Measurements from ENCODE around the gene COL9A1.
"Not testable (repeated sequence)": the region's sequence is repeated elsewhere in the genome, so short reads cannot be mapped to it uniquely, and the experiment has no call there.

Gene COL9A1

DNA sequence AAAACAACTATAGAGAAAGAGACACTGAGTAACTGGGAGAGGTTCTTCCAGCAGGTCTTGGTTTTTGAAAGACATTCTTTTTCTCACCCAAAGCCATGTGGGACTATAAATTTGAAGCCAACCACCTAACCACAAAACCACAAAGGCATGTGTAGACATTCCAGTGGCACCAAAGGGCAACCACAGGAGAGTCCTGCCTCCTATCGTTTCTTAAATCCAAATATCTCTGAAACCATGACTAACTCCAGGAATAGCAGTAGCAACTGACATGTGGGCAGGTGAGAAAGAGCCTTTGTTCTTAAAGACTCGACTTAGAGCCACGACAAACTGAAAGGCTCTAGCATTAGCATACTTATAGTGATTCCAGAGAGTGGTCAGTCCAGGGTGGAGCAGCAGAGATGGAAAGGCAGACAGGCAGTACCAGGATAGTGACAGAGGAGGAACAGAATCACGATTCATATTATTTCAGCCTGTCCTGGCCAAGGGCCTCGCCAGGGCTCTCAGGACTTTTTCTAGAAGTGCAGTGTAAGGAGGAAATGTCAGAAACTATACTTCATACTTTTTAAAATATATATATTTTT, 9.4 kb upstream of the COL9A1 start:
- Histone ChIP-seq H3K4me1 (ENCODE audit: insufficient read depth, low read length) (peaks cover 4% of the 10 kb centered on the region), H3K9me3 (ENCODE audit: low read length) (no peaks in the 10 kb centered on the region), H3K4me3 (ENCODE audit: low read length) (no peak overlapping the region), H2AFZ (ENCODE audit: low read depth, low read length) (no peak overlapping the region), H3K27me3 (ENCODE audit: insufficient read depth, low read length) (no peaks in the 10 kb centered on the region), H3K36me3 (ENCODE audit: insufficient read depth, low read length) (no peaks in the 10 kb centered on the region)

DNA sequence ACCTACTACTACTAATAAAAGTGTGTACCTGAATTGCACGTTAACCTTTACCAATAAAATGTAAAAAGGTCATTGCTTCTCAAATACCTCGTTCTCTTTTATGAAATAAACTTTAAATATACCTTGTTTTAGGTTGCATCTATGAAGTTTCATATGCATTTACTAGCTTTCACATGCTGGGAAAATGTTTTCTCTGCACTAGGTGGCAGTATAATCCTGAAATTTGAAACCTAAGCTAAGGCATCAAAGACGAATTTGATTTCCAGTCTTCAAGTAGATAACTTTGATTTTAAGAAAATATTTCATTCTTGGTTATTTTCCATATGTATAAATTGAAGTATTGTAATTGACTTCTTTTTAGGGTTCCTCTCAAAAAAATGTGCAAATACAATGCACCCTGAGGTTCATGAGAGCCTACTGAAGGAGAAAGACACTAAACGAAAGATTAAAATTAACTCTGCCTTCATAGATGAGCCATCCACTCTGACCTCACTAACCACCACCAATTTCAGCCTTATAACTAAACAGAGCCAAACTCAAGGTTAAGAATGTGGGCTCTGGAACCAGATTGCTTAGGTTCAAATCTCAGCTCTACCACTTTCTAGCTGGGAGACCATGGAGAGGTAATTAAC, 7.3 kb upstream of the COL9A1 start:
- Histone ChIP-seq H3K27me3 (ENCODE audit: insufficient read depth, low read length) (no peaks in the 10 kb centered on the region), H2AFZ (ENCODE audit: low read depth, low read length) (no peak overlapping the region), H3K36me3 (ENCODE audit: insufficient read depth, low read length) (no peaks in the 10 kb centered on the region), H3K4me3 (ENCODE audit: low read length) (no peak overlapping the region), H3K9me3 (ENCODE audit: low read length) (no peaks in the 10 kb centered on the region), H3K4me1 (ENCODE audit: insufficient read depth, low read length) (peaks cover 4% of the 10 kb centered on the region)

DNA sequence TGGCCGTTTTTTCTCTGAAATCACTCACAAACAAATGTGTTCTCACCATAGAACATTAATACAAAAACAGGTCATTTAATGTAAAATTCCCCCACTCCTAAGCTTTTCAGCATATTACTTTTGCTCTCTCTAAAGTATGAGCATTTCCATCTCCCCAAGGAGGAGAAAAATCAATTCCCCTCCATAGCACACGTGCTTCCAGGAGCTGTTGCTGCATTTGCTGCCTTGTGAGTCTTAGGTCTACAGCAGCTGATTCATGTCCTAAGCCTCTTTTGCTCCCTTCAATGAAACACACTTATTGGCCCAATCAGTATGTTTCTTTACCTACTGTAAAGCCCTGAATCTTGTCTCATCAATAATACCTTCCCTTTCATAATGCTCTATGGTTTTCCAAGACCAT, 6.4 kb upstream of the COL9A1 start:
- Histone ChIP-seq H3K27me3 (ENCODE audit: insufficient read depth, low read length) (no peaks in the 10 kb centered on the region), H3K36me3 (ENCODE audit: insufficient read depth, low read length) (no peaks in the 10 kb centered on the region), H3K4me3 (ENCODE audit: low read length) (no peak overlapping the region), H2AFZ (ENCODE audit: low read depth, low read length) (no peak overlapping the region), H3K4me1 (ENCODE audit: insufficient read depth, low read length) (peaks cover 2% of the 10 kb centered on the region), H3K9me3 (ENCODE audit: low read length) (no peaks in the 10 kb centered on the region)

DNA sequence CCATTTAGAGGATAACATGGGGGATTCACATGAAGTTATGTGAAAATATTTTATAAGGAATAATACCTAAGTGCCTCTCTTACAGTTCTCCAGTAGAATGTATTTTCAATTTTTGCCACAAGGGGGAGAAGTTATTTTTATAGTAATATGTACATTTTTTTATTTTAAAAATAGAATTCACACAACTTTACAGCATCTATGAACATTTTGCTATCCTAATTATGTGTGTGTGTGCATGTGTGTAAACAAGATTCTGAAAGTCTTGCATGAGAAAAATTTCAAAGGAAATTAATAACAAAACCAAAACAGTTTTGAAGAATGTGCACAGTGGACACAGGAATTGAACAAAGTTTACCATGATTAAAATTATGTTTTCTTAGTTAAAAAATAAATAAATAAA, 5.3 kb upstream of the COL9A1 start:
- H2AFZ ChIP-seq (ENCODE audit: low read depth, low read length); H3K27me3 ChIP-seq (ENCODE audit: insufficient read depth, low read length); H3K4me1 ChIP-seq (ENCODE audit: insufficient read depth, low read length); H3K9me3 ChIP-seq (ENCODE audit: low read length); H3K36me3 ChIP-seq (ENCODE audit: insufficient read depth, low read length); H3K4me3 ChIP-seq (ENCODE audit: low read length): not testable (repeated sequence)

DNA sequence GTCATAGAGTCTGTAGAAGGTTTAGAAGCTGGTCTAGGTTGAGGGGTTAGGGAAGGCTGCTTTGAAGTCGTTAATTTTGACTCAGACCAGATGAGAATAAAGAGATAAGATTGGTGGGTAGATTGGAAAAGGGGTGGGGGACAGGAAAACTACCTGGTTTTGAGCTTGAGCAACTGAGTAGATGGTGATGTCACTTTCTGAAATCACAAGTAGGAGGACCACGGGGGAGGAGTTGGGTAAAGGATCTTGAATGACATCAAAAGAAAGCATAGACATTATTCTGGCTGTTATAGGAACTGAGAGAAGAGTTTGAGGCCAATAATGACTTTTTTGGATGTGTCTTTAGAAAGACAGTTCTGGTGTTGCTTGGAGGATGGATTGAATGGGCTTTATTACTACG, 4.1 kb upstream of the COL9A1 start:
- Histone ChIP-seq H2AFZ (ENCODE audit: low read depth, low read length) (no peak overlapping the region), H3K4me3 (ENCODE audit: low read length) (no peak overlapping the region), H3K4me1 (ENCODE audit: insufficient read depth, low read length) (no peaks in the 10 kb centered on the region), H3K36me3 (ENCODE audit: insufficient read depth, low read length) (no peaks in the 10 kb centered on the region), H3K27me3 (ENCODE audit: insufficient read depth, low read length) (no peaks in the 10 kb centered on the region), H3K9me3 (ENCODE audit: low read length) (no peaks in the 10 kb centered on the region)

DNA sequence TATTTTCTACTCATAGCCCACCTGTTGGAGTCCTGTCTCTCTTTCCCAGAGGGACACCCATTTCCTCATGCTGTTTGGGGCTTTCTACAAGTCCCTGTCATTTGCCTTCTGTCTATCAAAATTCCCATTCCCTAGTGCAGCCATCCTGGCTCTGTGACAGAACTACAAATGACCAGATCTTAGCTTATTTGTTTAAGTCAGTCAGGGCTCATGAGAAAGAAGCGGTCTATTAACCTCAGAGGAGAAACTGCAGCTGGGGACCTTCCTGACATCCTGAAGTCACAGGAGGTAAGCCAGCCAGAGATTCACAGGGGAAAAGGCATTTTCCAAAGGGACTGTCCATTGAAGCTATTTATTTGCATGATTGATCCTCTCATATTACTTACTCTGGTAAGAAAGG, 1.7 kb upstream of the COL9A1 start:
- H3K27me3 ChIP-seq (ENCODE audit: insufficient read depth, low read length) = no peaks in the 10 kb centered on the region

DNA sequence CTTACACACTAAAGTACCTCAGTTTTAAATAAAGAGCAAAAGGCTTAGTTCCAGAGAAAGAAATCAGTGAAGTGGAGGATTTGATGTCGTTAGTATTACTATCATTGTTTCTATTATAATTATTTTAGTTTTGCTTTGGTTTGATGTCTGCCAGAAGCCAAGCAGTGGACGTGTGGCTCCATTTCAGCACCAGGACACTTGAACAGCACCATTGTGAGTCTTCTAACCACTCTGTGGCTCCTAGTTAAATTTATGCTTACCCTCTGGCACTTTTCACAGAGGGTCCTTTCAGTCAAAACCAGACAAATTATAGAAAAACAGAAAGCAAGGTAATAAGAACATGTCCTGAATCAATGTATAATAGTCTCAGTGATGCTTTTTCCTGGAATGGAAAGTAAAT, 3.4 kb downstream of the COL9A1 start:
- Histone ChIP-seq H3K36me3 (ENCODE audit: insufficient read depth, low read length) (no peaks in the 10 kb centered on the region), H3K27me3 (ENCODE audit: insufficient read depth, low read length) (no peaks in the 10 kb centered on the region), H3K4me1 (ENCODE audit: insufficient read depth, low read length) (no peaks in the 10 kb centered on the region), H3K4me3 (ENCODE audit: low read length) (no peak overlapping the region), H2AFZ (ENCODE audit: low read depth, low read length) (no peak overlapping the region), H3K9me3 (ENCODE audit: low read length) (no peaks in the 10 kb centered on the region)

More for the DNA sequence above, 1.7 kb upstream of the COL9A1 start:
- no peak overlapping the region for H2AFZ ChIP-seq (ENCODE audit: low read depth, low read length)
- no peaks in the 10 kb centered on the region for H3K9me3 ChIP-seq (ENCODE audit: low read length)
- H3K4me3 ChIP-seq (ENCODE audit: low read length) = no peak overlapping the region
- no peaks in the 10 kb centered on the region for H3K4me1 ChIP-seq (ENCODE audit: insufficient read depth, low read length)
- H3K36me3 ChIP-seq (ENCODE audit: insufficient read depth, low read length) = no peaks in the 10 kb centered on the region

DNA sequence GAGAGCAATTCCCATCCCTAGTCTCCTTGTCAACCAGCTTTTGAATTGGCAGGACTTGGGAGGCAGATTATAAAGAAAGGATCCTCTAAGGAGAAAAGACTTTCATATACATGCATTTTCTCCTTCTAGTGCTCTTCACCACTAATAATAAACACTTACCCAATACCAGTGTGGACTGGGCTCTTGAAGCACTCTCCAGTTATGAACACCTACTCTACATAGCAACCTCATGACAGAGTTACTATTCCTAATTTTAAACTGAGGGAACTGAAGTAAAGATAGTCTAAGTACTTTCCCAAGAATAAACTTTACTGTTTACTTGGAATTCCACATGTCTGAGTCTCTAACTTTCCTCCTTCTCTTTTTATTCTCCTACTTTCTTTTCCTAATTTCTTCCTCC, 4.8 kb downstream of the COL9A1 start:
- Histone ChIP-seq H3K36me3 (ENCODE audit: insufficient read depth, low read length) (no peaks in the 10 kb centered on the region), H3K27me3 (ENCODE audit: insufficient read depth, low read length) (no peaks in the 10 kb centered on the region), H3K4me3 (ENCODE audit: low read length) (no peak overlapping the region), H2AFZ (ENCODE audit: low read depth, low read length) (no peak overlapping the region), H3K9me3 (ENCODE audit: low read length) (no peaks in the 10 kb centered on the region), H3K4me1 (ENCODE audit: insufficient read depth, low read length) (no peaks in the 10 kb centered on the region)

DNA sequence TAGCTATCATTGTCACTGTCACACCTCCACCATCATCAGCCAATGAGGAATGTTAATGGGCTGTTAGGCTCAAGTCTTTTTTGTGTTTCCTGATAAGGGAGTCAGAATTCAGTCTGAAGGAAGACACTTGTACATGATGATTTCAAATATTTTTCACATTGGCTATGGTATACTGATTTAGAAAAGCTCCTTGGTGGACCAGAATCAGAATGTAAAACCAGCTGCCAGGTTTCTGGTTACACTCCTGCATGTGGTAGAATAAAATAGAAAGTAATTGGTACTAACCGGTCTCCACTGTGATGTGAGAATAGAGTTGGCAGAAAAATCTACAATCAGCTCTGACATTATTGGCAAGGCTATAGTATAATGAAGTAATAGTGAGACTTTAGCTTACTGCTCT, 10.7 kb downstream of the COL9A1 start:
- H3K4me1 ChIP-seq (ENCODE audit: insufficient read depth, low read length) = no peaks in the 10 kb centered on the region
- no peak overlapping the region for H3K4me3 ChIP-seq (ENCODE audit: low read length)
- H3K36me3 ChIP-seq (ENCODE audit: insufficient read depth, low read length) = no peaks in the 10 kb centered on the region
- no peaks in the 10 kb centered on the region for H3K9me3 ChIP-seq (ENCODE audit: low read length)
- H3K27me3 ChIP-seq (ENCODE audit: insufficient read depth, low read length) = no peaks in the 10 kb centered on the region
- no peak overlapping the region for H2AFZ ChIP-seq (ENCODE audit: low read depth, low read length)

DNA sequence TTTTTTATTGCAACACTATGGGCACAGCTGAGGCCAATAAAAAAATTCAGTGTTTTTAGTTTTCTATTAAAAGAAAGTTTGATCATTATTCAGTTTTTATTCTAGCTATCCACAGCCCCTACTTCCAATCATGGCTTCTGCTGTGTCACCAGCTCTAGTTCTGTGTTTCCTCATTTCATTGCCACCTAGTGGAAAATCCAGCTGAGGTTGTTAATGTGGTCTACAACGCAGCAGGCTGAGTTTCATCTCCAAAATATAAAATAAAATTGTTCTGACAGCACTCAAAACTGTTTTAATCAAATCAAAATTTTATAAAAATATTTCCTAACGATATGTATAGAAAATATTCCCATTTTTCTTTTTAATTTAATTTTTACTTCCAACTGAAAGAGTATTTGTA, 13.6 kb downstream of the COL9A1 start:
- Histone ChIP-seq H3K9me3 (ENCODE audit: low read length) (no peaks in the 10 kb centered on the region), H3K36me3 (ENCODE audit: insufficient read depth, low read length) (no peaks in the 10 kb centered on the region), H3K27me3 (ENCODE audit: insufficient read depth, low read length) (no peaks in the 10 kb centered on the region), H3K4me3 (ENCODE audit: low read length) (no peak overlapping the region), H2AFZ (ENCODE audit: low read depth, low read length) (no peak overlapping the region), H3K4me1 (ENCODE audit: insufficient read depth, low read length) (no peaks in the 10 kb centered on the region)

DNA sequence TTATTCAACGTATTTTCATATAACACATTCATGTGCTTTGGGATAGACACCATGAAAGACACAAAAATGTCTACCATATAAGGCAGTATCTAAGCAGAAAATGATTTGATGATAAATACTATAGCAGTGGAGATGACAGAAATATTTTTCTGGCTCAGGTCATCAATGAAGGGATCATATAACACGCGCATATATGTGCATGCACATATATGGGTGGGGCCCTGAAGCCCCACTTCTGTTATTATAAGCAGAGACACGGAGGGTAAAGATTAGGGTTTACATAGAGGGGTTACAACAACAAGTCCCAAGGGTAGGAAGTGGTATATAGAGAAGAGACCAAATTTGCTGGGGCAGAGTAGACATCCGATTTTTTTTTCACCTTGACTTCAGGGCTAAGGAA, 16.0 kb downstream of the COL9A1 start:
- H3K27me3 ChIP-seq (ENCODE audit: insufficient read depth, low read length) = no peaks in the 10 kb centered on the region
- peaks cover 2% of the 10 kb centered on the region for H3K4me1 ChIP-seq (ENCODE audit: insufficient read depth, low read length)
- H3K36me3 ChIP-seq (ENCODE audit: insufficient read depth, low read length) = no peaks in the 10 kb centered on the region
- no peaks in the 10 kb centered on the region for H3K9me3 ChIP-seq (ENCODE audit: low read length)
- no peak overlapping the region for H3K4me3 ChIP-seq (ENCODE audit: low read length)
- H2AFZ ChIP-seq (ENCODE audit: low read depth, low read length) = no peak overlapping the region

DNA sequence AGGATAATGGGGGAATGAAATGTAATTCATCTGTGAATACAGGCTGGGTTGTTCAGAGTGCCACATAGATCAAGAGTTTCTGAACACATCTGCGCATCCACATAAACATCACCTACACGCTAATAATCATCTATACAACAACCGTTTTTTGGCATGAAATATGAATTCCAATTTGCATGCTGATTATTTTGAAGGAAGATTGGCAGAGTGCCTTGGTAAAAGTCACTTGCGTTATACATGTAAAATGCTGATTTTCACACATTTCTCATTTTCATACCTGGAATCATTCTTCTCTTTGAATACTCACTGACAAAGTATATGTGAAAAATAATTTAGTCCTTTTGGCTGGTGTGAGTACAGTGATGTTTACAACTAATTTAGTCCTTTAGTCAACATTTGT, 17.7 kb downstream of the COL9A1 start:
- no peaks in the 10 kb centered on the region for H3K36me3 ChIP-seq (ENCODE audit: insufficient read depth, low read length)
- H3K4me1 ChIP-seq (ENCODE audit: insufficient read depth, low read length) = peaks cover 2% of the 10 kb centered on the region
- no peak overlapping the region for H3K4me3 ChIP-seq (ENCODE audit: low read length)
- no peak overlapping the region for H2AFZ ChIP-seq (ENCODE audit: low read depth, low read length)
- no peaks in the 10 kb centered on the region for H3K27me3 ChIP-seq (ENCODE audit: insufficient read depth, low read length)
- H3K9me3 ChIP-seq (ENCODE audit: low read length) = no peaks in the 10 kb centered on the region

DNA sequence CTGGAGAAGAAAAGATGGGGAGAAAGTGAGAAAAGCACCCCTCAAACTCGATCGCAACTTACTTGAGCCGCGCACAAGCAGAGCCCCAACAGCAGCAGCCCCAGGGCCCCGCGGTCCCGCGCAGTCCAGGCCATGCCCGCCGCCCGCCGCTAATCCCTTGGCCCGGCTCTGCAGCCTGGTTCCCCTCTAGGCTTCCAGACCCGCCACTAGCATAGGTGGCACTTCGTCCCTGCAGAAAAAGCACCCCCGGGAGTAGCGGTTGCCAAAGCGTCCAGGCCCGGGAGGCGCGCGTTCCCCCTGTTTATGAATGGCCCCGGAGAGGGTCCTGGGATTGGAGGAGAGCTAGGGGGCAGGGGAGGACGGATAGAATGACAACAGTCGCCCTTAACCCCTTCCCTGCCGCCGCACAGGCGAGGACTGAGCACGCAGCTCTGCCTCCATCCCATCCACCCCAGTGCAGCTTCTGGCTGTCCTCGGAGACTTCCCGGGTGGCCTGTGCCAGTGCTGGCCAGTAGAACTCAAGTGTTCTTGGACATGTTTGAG, 19.9 kb downstream of the COL9A1 start:
- H3K9me3 ChIP-seq (ENCODE audit: low read length) = no peaks in the 10 kb centered on the region
- peak overlapping the region; percentile 81 for H2AFZ ChIP-seq (ENCODE audit: low read depth, low read length)
- H3K4me1 ChIP-seq (ENCODE audit: insufficient read depth, low read length) = peaks cover 2% of the 10 kb centered on the region
- no peaks in the 10 kb centered on the region for H3K27me3 ChIP-seq (ENCODE audit: insufficient read depth, low read length)
- no peaks in the 10 kb centered on the region for H3K36me3 ChIP-seq (ENCODE audit: insufficient read depth, low read length)
- peak overlapping the region; percentile 56 for H3K4me3 ChIP-seq (ENCODE audit: low read length)

Measured in neuron (in vitro differentiated cells).